GM19351 (cell line): ENCODE results near the gene TNRC6A.
"Not testable (repeated sequence)": the region's sequence is repeated elsewhere in the genome, so short reads cannot be mapped to it uniquely, and the experiment has no call there.

Experiments
- ATAC-seq: cut with Tn5 transposase; IDR thresholded peaks from one replicate; pipeline ENCODE4 v1.9.1; 2021; ENCODE audit warnings: mild to moderate bottlenecking, moderate library complexity; ENCODE audit not compliant: unreplicated experiment

Gene TNRC6A

DNA sequence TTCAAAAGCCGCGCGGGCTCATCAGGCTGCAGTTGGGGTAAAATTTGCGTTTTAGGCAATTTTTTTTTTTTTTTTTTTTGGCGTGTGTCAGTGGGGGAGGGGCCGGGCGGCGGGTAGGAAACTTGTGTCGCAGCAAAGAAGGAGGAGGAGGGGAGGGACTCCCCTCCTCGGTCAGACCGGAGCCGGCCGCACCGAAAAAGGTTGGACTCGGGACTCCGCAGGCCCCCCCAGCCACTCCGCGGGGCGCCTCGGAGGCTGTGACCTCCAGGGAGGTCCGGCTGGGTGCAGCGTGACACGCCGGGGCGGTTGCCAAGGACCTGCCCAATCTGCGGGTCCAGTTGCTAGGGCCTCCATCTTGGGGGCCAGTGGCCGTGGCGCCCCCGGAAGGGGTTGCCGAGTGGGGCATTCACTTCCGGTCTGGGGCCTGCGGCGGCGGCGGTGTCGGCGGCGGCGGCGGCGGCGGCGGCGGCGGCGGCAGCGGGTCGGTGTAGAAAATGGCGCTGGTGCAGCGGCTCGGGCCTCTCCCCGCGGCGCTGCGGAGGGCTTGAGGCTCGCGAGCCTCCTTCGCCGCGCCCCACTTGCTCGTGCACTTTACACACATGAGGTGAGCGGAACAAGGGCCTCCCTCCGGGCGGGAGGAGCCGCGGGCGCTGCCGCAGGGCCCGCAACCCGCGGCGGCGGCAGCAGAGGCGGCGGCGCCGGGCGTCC lies at the start of gene TNRC6A:
Gene TNRC6A, plus strand, starts transcription at position 409 of the 708 bp plus-strand sequence. Its CDS starts 191 bp downstream, at position 600.
- peak; percentile 94 for ATAC-seq

GRCh38 chr16:24681793-24682192 lies 47.7 kb upstream of the TNRC6A start:
- no peak for ATAC-seq

- no peak for ATAC-seq
Measured at GRCh38 chr16:24683250-24683649, 46.2 kb upstream of the TNRC6A start.

DNA sequence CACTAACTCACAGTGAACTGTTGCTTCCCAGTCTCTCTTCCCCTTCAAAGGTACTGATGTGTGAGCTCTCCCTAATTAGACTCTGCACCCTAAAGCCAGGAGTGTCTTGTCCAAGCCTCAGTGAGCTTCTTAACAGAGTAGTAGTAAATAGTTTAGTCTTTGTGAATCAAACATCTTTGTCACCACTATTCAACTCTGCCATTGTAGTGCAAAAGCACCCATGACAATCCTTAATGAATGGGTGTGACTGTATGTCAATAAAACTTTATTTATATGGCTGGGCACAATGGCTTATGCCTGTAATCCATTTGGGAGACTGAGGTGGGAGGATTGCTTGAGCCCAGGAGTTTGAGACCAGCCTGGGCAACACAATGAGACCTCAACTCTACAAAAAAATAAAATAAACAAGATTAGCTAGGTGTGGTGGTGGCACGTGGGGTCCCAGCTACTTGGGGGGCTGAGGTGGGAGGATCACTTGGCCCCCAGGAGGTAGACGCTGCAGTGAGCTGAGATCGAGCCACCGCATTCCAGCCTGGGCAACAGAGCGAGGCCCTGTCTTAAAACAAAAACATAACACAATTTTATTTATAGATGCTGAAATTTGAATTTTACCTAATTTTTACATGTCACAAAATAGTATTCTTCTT lies 45.5 kb upstream of the TNRC6A start:
- ATAC-seq = no peak

- no peak for ATAC-seq
Measured at GRCh38 chr16:24685539-24686432, 43.7 kb upstream of the TNRC6A start.

DNA sequence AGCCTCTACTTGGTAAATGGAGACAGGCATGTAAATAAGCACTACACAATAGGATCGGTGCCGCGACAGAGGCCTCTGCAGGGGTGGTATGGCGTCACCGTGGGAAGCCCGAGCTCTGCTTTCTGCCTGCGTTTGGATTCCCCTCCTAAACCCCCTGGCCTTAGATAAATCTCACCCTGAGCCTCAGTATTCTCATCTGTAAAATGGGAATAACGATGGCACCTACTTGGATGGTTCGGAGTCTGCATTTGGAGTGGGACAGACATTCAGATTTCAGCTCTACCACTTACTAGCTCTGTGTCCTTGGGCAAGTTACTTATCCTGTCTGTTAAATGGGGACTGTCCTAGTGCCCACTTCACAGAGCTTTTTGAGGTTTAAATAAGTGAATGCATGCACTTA lies 42.8 kb upstream of the TNRC6A start:
- no peak for ATAC-seq

DNA sequence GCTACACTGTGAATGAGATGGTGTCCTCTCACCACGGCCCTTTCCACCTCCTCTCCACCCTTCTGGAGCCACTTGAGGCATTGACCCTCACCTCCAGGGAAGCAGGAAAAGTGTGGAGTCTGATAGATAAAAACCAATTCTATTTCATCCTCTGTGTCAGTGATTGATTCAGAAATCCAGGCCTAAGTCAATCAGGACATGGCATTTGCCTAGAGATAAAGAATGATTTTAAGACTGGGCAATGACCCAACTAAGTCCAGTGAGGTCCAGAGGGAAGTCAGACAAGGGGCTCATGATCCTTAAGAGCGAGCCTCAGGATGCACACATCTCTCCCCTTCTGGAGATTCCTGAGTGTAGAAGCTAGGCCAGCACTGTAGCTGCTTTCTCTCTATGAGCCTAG lies 41.1 kb upstream of the TNRC6A start:
- ATAC-seq = no peak

GRCh38 chr16:24689128-24689527 lies 40.3 kb upstream of the TNRC6A start:
- ATAC-seq = no peak

- no peak for ATAC-seq
Measured at GRCh38 chr16:24692854-24693253, 36.6 kb upstream of the TNRC6A start.

GRCh38 chr16:24694931-24695330 lies 34.5 kb upstream of the TNRC6A start:
- no peak for ATAC-seq

DNA sequence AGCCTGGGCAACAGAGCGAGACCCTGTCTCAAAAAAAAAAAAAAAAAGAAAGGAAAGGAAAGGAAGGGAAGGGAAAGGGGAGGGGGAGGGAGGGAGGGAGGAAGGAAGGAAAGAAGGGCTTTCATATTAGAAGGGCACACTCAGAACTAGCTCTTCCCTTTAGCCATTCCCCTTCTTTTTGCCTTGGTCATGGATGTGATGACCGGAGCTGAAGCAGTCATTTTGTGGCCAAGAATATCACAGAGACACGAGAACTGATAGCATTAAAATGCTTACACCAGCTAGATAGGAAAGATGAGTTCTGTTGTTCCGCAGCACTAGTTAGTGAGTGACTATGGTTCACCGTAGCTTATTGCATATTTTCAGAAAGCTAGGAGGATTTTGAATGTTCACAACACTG lies 32.8 kb upstream of the TNRC6A start:
- no peak for ATAC-seq

GRCh38 chr16:24698308-24698707 lies 31.1 kb upstream of the TNRC6A start:
- ATAC-seq = no peak

DNA sequence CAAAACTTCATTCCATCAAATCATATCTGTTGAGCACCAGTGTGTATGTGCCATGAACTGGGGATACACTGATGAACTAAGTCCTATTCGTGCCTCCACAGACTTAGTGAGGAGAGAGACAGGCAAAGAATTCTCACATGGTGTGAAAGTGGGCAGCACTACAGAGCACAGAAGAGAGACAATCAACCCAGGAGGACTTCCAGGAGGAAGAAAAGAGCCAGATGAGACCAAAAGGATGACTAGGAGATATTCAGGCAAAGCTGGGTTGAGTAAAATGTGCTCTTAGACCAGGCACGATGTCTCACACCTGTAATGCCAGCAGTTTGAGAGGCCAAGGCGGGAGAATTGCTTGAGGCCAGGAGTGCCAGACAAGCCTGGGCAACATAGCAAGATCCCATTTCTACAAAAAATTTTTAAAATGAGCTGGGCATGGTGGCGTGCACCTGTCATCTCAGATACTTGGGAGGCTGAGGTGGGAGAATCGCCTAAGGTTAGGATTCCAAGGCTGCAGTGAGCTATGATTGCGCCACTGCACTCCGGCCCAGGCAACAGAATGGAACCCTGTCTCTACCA lies 30.2 kb upstream of the TNRC6A start:
- no peak for ATAC-seq

- ATAC-seq = no peak
Measured at GRCh38 chr16:24700549-24701392, 28.7 kb upstream of the TNRC6A start.

GRCh38 chr16:24701521-24701951 lies 27.9 kb upstream of the TNRC6A start:
- ATAC-seq = no peak

- not testable (repeated sequence) for ATAC-seq
Measured at GRCh38 chr16:24707760-24708159, 21.7 kb upstream of the TNRC6A start.

DNA sequence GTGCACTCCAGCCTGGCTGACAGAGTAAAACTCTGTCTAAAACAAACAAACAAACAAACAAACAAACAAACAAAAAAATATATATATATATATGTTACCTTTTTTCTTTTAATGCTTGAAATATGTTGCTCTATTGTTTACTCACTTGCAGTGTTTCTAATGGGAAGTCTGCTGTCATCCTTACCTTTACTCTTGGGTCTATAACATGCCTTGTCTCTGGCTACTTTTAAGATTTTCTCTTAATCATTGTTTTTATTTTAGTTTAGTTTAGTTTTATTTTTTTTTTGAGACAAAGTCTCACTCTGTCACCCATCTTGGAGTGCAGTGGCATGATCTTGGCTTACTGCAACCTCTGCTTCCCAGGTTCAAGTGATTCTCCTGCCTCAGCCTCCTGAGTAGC lies 16.1 kb upstream of the TNRC6A start:
- ATAC-seq = no peak

DNA sequence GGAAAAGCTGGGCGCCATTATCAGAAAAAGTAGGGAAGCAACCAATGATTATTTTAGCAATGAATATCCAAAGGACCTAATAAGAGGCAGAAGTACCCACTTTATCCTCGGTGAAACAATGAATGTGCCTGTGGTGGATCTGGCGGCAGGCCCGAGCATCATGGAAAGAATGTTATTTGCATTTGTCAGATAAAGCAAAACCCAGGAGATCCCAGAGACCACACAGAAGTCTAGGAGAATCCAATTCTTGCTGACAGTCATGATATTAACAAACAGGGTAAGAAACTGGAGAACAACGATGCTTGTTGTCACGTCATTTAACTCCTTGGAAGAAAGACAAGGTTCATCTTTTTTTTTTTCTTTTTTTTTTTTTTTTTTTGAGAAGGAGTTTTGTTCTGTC lies 12.0 kb upstream of the TNRC6A start:
- ATAC-seq = no peak

- no peak for ATAC-seq
Measured at GRCh38 chr16:24718967-24719521, 10.4 kb upstream of the TNRC6A start.

- ATAC-seq = no peak
Measured at GRCh38 chr16:24721830-24722238, 7.6 kb upstream of the TNRC6A start.
